GM13977 (cell line): Measurements from ENCODE around the gene PXK.

ENCODE experiments used
- DNase-seq: peaks from one replicate; pipeline ENCODE4 v3.0.0; 2012; ENCODE audit warnings: low spot score
- CTCF ChIP-seq: IDR thresholded peaks from 2 replicates; pipeline ENCODE4 v1.5.1; 2012; ENCODE audit warnings: mild to moderate bottlenecking, control low read depth; ENCODE audit not compliant: insufficient read depth; ENCODE audit errors: extremely low read depth, missing control alignments
- in situ Hi-C: fragments of 300-500 bp; cut with MboI; formaldehyde crosslinking; loops from one replicate; pipeline ENCODE4 v1.12.0; 2022; ENCODE audit warnings: low sequenced_read_pairs, low pct_unique_long_range_greater_than_20kb, mixed read lengths, inconsistent platforms; ENCODE audit not compliant: unreplicated experiment

The PXK gene

GRCh38 chr3:58425782-58426181 is 93.1 kb downstream of the PXK start:
- TF ChIP-seq CTCF = no peak
- in situ Hi-C loops = no loop called here
- no peak for DNase-seq

- in situ Hi-C loops = no loop called here
- no peak for DNase-seq
- no peak for TF ChIP-seq CTCF
Observed at GRCh38 chr3:58427661-58428361, 95.1 kb downstream of the PXK start.

GRCh38 chr3:58429657-58430056 is 97.0 kb downstream of the PXK start:
- DNase-seq = peak; percentile 46
- no peak for TF ChIP-seq CTCF
- in situ Hi-C loops = no loop called here

- in situ Hi-C loops = no loop called here
- TF ChIP-seq CTCF = no peak
- no peak for DNase-seq
Observed at GRCh38 chr3:58432905-58433304, 100.2 kb downstream of the PXK start.

- in situ Hi-C loops = no loop called here
- TF ChIP-seq CTCF = peak; percentile 9
- DNase-seq = peak; percentile 96
Observed at GRCh38 chr3:58433400-58434167, 100.9 kb downstream of the PXK start, which contains the start of gene PDHB. TSS of gene PDHB (minus strand) at chr3:58433832. CDS start at chr3:58433809, 23 bp downstream.

GRCh38 chr3:58434168-58434504 is 101.4 kb downstream of the PXK start:
- no peak for TF ChIP-seq CTCF
- in situ Hi-C loops = no loop called here
- DNase-seq = no peak
